ENCODE data around the gene UPF1.

- TF ChIP-seq ZNF597 (CRISPR knock-in tag; IDR thresholded peaks at IDR 0.05) (no peak), ZBTB2 (CRISPR knock-in tag; IDR thresholded peaks at IDR 0.05; ENCODE audit: low read depth) (no peak), CTCF (CRISPR knock-in tag; IDR thresholded peaks at IDR 0.05) (no peak), MXI1 (IDR thresholded peaks at IDR 0.05; ENCODE audit: borderline replicate concordance, low read depth, low read length) (no peak), BCL3 (CRISPR knock-in tag; IDR thresholded peaks at IDR 0.05) (no peak), ZNF503 (CRISPR knock-in tag; IDR thresholded peaks at IDR 0.05) (no peak), EZH2 (conservative IDR thresholded peaks at IDR 0.05; ENCODE audit: low read depth, low read length) (peak; percentile 98), MAX (IDR thresholded peaks at IDR 0.05) (no peak), FOXA1 (IDR thresholded peaks at IDR 0.05) (no peak), FOXA1 (CRISPR knock-in tag; IDR thresholded peaks at IDR 0.05) (no peak), ZNF720 (CRISPR knock-in tag; IDR thresholded peaks at IDR 0.05) (no peak), CSRNP2 (CRISPR knock-in tag; conservative IDR thresholded peaks at IDR 0.05; ENCODE audit: low read depth) (no peak), HNRNPLL (IDR thresholded peaks at IDR 0.05; ENCODE audit: low read depth, low read length, poor library complexity, severe bottlenecking) (peak; percentile 77), ZNF777 (CRISPR knock-in tag; IDR thresholded peaks at IDR 0.05) (no peak), MYPOP (CRISPR knock-in tag; IDR thresholded peaks at IDR 0.05) (no peak)
Observed at GRCh38 chr19:18790566-18791314, 41.0 kb upstream of the UPF1 start, which contains the start of gene COMP.

Measured in HepG2 (cell line).